Measurements from ENCODE around the gene EZH2.

EZH2 gene

GRCh38 chr7:148884049-148884298 lies at the start of gene EZH2:
Gene EZH2, minus strand, starts transcription at chr7:148884291. Its CDS starts 36,993 bp downstream, at chr7:148847298.
- no peak for DNase-seq

- DNase-seq, result no peak
Measured at GRCh38 chr7:148931470-148931869, 47.4 kb upstream of the EZH2 start.

GRCh38 chr7:148930335-148930734 lies 46.2 kb upstream of the EZH2 start:
- no peak for DNase-seq

- no peak for DNase-seq
Measured at GRCh38 chr7:148929176-148929575, 45.1 kb upstream of the EZH2 start.

- no peak for DNase-seq
Measured at GRCh38 chr7:148927123-148928045, 43.3 kb upstream of the EZH2 start.

- DNase-seq, result no peak
Measured at GRCh38 chr7:148925836-148926235, 41.7 kb upstream of the EZH2 start.

GRCh38 chr7:148924011-148924410 lies 39.9 kb upstream of the EZH2 start:
- no peak for DNase-seq

- no peak for DNase-seq
Measured at GRCh38 chr7:148921806-148922205, 37.7 kb upstream of the EZH2 start.

- no peak for DNase-seq
Measured at GRCh38 chr7:148921189-148921588, 37.1 kb upstream of the EZH2 start.

- DNase-seq, result no peak
Measured at GRCh38 chr7:148919859-148920258, 35.8 kb upstream of the EZH2 start.

- DNase-seq, result no peak
Measured at GRCh38 chr7:148918058-148918596, 34.0 kb upstream of the EZH2 start.

- DNase-seq, result no peak
Measured at GRCh38 chr7:148916186-148916585, 32.1 kb upstream of the EZH2 start.

- DNase-seq, result no peak
Measured at GRCh38 chr7:148915211-148915610, 31.1 kb upstream of the EZH2 start.

GRCh38 chr7:148914208-148914777 lies 30.2 kb upstream of the EZH2 start:
- no peak for DNase-seq

- DNase-seq, result peak in 4 of 6 experiments; percentile 5 to 62 (median 40)
Measured at GRCh38 chr7:148912758-148913541, 28.9 kb upstream of the EZH2 start.

GRCh38 chr7:148912151-148912550 lies 28.1 kb upstream of the EZH2 start:
- DNase-seq, result no peak

GRCh38 chr7:148911626-148912025 lies 27.5 kb upstream of the EZH2 start:
- DNase-seq, result no peak

GRCh38 chr7:148909568-148909967 lies 25.5 kb upstream of the EZH2 start:
- no peak for DNase-seq

- DNase-seq, result no peak
Measured at GRCh38 chr7:148906707-148907498, 22.8 kb upstream of the EZH2 start.

- no peak for DNase-seq
Measured at GRCh38 chr7:148905093-148905666, 21.1 kb upstream of the EZH2 start.

- no peak for DNase-seq
Measured at GRCh38 chr7:148903504-148903903, 19.4 kb upstream of the EZH2 start.

- DNase-seq, result no peak
Measured at GRCh38 chr7:148901178-148901577, 17.1 kb upstream of the EZH2 start.

Data from stimulated activated naive CD4-positive, alpha-beta T cell (primary cell).